Body of pancreas (tissue), 4 donors: ENCODE measurements around the gene PRKAB2.

Source experiments
- CTCF ChIP-seq, 7 experiments: fragments of 450-650 bp in 4 of 7; fragments of 200-600 bp in 3 of 7; sonication (generic) in 3 of 7; IDR thresholded peaks; one replicate each; pipeline ENCODE4 v1.5.1; 2016 to 2019; ENCODE audit warnings: antibody characterized with exemption in 7 of 7
- POLR2A ChIP-seq, 3 donors: fragments of 450-650 bp; IDR thresholded peaks; one replicate each; pipeline ENCODE4 v1.6.1; 2016; ENCODE audit warnings: antibody characterized with exemption in 3 of 3, mild to moderate bottlenecking in 2 of 3

GRCh38 chr1:147117109-147117508, 55.2 kb downstream of the PRKAB2 start:
- no peak for TF ChIP-seq POLR2A (IDR thresholded peaks at IDR 0.05)
- TF ChIP-seq CTCF (IDR thresholded peaks at IDR 0.05) = no peak
